ENCODE data around the gene EEF2KMT. TPM values are rescaled to one million over a fixed set of nuclear protein-coding genes. Genes with fewer than 3 reads are reported as not detected.

EEF2KMT gene
- total and polyA plus RNA-seq, 2 of the 13 experiments (the other 11 are each of a cell fraction or from before 2014, with no cell fraction given), result 10.7 to 26.9 TPM

DNA sequence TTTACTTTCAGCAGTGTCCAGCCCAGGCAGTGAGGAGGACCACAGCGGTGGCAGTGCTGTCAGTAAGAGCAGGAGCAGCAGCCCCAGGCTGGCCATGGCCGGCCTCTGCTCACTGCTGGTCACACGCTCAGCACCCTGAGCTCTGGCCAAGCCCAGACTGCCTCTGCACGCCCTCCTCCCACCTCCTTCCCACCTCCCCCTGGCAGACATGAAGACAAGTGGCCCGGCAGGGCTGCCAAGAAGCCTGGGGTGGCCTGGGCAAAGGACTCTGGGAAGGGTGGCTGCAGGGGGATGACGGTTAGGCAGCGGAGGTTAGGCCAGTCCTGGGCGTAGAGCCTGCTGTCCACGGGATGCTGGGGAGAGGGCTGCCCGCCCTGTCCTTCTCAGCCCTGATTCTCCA, 31.8 kb downstream of the EEF2KMT start, which contains the start of gene C16orf89 (continued):
- TF ChIP-seq, protein P1, sequence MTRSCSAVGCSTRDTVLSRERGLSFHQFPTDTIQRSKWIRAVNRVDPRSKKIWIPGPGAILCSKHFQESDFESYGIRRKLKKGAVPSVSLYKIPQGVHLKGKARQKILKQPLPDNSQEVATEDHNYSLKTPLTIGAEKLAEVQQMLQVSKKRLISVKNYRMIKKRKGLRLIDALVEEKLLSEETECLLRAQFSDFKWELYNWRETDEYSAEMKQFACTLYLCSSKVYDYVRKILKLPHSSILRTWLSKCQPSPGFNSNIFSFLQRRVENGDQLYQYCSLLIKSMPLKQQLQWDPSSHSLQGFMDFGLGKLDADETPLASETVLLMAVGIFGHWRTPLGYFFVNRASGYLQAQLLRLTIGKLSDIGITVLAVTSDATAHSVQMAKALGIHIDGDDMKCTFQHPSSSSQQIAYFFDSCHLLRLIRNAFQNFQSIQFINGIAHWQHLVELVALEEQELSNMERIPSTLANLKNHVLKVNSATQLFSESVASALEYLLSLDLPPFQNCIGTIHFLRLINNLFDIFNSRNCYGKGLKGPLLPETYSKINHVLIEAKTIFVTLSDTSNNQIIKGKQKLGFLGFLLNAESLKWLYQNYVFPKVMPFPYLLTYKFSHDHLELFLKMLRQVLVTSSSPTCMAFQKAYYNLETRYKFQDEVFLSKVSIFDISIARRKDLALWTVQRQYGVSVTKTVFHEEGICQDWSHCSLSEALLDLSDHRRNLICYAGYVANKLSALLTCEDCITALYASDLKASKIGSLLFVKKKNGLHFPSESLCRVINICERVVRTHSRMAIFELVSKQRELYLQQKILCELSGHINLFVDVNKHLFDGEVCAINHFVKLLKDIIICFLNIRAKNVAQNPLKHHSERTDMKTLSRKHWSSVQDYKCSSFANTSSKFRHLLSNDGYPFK (CRISPR knock-in tag; IDR thresholded peaks at IDR 0.05; ENCODE audit: borderline replicate concordance), result peak; percentile 23; the same call in 1 of the 2 replicates
- TF ChIP-seq ZNF225 (CRISPR knock-in tag; IDR thresholded peaks at IDR 0.05) (peak; percentile 43; the same call in 1 of the 2 replicates), ZNF350 (CRISPR knock-in tag; IDR thresholded peaks at IDR 0.05; ENCODE audit: borderline replicate concordance, low read depth) (no peak; the same call in 1 of the 2 replicates), KDM2A (CRISPR knock-in tag; IDR thresholded peaks at IDR 0.05; ENCODE audit: borderline replicate concordance, low read depth) (0 out of 2 replicates have a peak, but pooled peaks have one; percentile 10), ZFY (CRISPR knock-in tag; IDR thresholded peaks at IDR 0.05) (no peak; the same call in 1 of the 2 replicates), ZSCAN21 (CRISPR knock-in tag; IDR thresholded peaks at IDR 0.05; ENCODE audit: borderline replicate concordance) (0 out of 2 replicates have a peak, but pooled peaks have one; percentile 43), TEAD3 (CRISPR knock-in tag; optimal IDR thresholded peaks at IDR 0.05; ENCODE audit: borderline replicate concordance) (peak; percentile 8), ZNF501 (CRISPR knock-in tag; IDR thresholded peaks at IDR 0.05) (peak; percentile 59; the same call in 1 of the 2 replicates), ZNF292 (CRISPR knock-in tag; IDR thresholded peaks at IDR 0.05; ENCODE audit: borderline replicate concordance, low read depth) (peak; percentile 53), AGO1 (IDR thresholded peaks at IDR 0.05; ENCODE audit: low read depth, low read length, poor library complexity, severe bottlenecking) (peak; percentile 54)
- TF ChIP-seq, protein P2, sequence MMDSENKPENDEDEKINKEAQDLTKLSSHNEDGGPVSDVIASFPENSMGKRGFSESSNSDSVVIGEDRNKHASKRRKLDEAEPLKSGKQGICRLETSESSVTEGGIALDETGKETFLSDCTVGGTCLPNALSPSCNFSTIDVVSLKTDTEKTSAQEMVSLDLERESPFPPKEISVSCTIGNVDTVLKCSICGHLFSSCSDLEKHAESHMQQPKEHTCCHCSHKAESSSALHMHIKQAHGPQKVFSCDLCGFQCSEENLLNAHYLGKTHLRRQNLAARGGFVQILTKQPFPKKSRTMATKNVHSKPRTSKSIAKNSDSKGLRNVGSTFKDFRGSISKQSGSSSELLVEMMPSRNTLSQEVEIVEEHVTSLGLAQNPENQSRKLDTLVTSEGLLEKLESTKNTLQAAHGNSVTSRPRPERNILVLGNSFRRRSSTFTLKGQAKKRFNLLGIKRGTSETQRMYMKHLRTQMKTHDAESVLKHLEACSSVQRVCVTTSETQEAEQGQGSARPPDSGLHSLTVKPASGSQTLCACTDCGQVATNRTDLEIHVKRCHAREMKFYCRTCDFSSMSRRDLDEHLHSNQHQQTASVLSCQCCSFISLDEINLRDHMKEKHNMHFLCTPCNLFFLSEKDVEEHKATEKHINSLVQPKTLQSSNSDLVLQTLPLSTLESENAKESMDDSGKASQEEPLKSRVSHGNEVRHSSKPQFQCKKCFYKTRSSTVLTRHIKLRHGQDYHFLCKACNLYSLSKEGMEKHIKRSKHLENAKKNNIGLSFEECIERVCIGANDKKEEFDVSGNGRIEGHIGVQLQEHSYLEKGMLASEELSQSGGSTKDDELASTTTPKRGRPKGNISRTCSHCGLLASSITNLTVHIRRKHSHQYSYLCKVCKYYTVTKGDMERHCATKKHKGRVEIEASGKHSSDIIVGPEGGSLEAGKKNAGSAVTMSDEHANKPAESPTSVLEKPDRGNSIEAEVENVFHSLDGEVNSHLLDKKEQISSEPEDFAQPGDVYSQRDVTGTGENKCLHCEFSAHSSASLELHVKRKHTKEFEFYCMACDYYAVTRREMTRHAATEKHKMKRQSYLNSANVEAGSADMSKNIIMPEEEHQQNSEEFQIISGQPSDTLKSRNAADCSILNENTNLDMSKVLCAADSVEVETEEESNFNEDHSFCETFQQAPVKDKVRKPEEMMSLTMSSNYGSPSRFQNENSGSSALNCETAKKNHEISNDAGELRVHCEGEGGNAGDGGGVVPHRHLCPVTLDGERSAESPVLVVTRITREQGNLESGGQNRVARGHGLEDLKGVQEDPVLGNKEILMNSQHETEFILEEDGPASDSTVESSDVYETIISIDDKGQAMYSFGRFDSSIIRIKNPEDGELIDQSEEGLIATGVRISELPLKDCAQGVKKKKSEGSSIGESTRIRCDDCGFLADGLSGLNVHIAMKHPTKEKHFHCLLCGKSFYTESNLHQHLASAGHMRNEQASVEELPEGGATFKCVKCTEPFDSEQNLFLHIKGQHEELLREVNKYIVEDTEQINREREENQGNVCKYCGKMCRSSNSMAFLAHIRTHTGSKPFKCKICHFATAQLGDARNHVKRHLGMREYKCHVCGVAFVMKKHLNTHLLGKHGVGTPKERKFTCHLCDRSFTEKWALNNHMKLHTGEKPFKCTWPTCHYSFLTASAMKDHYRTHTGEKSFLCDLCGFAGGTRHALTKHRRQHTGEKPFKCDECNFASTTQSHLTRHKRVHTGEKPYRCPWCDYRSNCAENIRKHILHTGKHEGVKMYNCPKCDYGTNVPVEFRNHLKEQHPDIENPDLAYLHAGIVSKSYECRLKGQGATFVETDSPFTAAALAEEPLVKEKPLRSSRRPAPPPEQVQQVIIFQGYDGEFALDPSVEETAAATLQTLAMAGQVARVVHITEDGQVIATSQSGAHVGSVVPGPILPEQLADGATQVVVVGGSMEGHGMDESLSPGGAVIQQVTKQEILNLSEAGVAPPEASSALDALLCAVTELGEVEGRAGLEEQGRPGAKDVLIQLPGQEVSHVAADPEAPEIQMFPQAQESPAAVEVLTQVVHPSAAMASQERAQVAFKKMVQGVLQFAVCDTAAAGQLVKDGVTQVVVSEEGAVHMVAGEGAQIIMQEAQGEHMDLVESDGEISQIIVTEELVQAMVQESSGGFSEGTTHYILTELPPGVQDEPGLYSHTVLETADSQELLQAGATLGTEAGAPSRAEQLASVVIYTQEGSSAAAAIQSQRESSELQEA (CRISPR knock-in tag; IDR thresholded peaks at IDR 0.05; ENCODE audit: not compliant biosample characterization), result peak; percentile 36
- TF ChIP-seq, protein P3, sequence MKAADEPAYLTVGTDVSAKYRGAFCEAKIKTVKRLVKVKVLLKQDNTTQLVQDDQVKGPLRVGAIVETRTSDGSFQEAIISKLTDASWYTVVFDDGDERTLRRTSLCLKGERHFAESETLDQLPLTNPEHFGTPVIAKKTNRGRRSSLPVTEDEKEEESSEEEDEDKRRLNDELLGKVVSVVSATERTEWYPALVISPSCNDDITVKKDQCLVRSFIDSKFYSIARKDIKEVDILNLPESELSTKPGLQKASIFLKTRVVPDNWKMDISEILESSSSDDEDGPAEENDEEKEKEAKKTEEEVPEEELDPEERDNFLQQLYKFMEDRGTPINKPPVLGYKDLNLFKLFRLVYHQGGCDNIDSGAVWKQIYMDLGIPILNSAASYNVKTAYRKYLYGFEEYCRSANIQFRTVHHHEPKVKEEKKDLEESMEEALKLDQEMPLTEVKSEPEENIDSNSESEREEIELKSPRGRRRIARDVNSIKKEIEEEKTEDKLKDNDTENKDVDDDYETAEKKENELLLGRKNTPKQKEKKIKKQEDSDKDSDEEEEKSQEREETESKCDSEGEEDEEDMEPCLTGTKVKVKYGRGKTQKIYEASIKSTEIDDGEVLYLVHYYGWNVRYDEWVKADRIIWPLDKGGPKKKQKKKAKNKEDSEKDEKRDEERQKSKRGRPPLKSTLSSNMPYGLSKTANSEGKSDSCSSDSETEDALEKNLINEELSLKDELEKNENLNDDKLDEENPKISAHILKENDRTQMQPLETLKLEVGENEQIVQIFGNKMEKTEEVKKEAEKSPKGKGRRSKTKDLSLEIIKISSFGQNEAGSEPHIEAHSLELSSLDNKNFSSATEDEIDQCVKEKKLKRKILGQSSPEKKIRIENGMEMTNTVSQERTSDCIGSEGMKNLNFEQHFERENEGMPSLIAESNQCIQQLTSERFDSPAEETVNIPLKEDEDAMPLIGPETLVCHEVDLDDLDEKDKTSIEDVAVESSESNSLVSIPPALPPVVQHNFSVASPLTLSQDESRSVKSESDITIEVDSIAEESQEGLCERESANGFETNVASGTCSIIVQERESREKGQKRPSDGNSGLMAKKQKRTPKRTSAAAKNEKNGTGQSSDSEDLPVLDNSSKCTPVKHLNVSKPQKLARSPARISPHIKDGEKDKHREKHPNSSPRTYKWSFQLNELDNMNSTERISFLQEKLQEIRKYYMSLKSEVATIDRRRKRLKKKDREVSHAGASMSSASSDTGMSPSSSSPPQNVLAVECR (CRISPR knock-in tag; IDR thresholded peaks at IDR 0.05; ENCODE audit: borderline replicate concordance), result peak; percentile 29; the same call in 1 of the 2 replicates
